RWPE1 (cell line): Measurements from ENCODE around the gene CD86.

Source experiments
- CTCF ChIA-PET: fragments of 350-600 bp; sonication (Branson Sonifier 250); formaldehyde crosslinking; extraction: SDS; loops from one replicate; lab custom pipeline; 2021; lab: Yijun Ruan, JAX
- POLR2A ChIA-PET: fragments of 400-600 bp; formaldehyde crosslinking; extraction: SDS; loops from one replicate; lab custom pipeline; 2020; ENCODE audit warnings: antibody characterized with exemption; ENCODE audit not compliant: low non-redundant PET; lab: Yijun Ruan, JAX
- DNase-seq: peaks from one replicate; pipeline ENCODE4 v3.0.0; 2012; ENCODE audit warnings: low spot score
- H3K27ac ChIP-seq: fragments of 450-650 bp; 2 replicates; pipeline ENCODE4 v1.5.1; 2017
- TF ChIP-seq, protein P1 (sequence below): fragments of 450-650 bp; conservative IDR thresholded peaks from 2 replicates; pipeline ENCODE4 v1.5.1; 2017; ENCODE audit warnings: low read depth, mild to moderate bottlenecking

CD86 gene

GRCh38 chr3:122094125-122094524, 39.0 kb downstream of the CD86 start:
- H3K27ac ChIP-seq, result no peak overlapping the region
- TF ChIP-seq, protein P1, sequence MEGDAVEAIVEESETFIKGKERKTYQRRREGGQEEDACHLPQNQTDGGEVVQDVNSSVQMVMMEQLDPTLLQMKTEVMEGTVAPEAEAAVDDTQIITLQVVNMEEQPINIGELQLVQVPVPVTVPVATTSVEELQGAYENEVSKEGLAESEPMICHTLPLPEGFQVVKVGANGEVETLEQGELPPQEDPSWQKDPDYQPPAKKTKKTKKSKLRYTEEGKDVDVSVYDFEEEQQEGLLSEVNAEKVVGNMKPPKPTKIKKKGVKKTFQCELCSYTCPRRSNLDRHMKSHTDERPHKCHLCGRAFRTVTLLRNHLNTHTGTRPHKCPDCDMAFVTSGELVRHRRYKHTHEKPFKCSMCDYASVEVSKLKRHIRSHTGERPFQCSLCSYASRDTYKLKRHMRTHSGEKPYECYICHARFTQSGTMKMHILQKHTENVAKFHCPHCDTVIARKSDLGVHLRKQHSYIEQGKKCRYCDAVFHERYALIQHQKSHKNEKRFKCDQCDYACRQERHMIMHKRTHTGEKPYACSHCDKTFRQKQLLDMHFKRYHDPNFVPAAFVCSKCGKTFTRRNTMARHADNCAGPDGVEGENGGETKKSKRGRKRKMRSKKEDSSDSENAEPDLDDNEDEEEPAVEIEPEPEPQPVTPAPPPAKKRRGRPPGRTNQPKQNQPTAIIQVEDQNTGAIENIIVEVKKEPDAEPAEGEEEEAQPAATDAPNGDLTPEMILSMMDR, result no peak
- no peak for DNase-seq
- POLR2A ChIA-PET, result no interaction called here
- CTCF ChIA-PET, result interaction anchor here (0.5 to 0.7 kb wide), 2 partner anchors 10 to 379 kb away, joined by 3 to 4 read pairs; no protein-coding TSS in a partner anchor

GRCh38 chr3:122094693-122095092, 39.5 kb downstream of the CD86 start:
- DNase-seq, result no peak
- TF ChIP-seq, protein P1, result no peak
- ChIA-PET POLR2A (no interaction called here), CTCF (interaction anchor here (0.5 to 0.7 kb wide), 4 partner anchors 10 to 380 kb away, joined by 3 to 4 read pairs (median 4); no protein-coding TSS in a partner anchor)
- no peak overlapping the region for H3K27ac ChIP-seq

DNA sequence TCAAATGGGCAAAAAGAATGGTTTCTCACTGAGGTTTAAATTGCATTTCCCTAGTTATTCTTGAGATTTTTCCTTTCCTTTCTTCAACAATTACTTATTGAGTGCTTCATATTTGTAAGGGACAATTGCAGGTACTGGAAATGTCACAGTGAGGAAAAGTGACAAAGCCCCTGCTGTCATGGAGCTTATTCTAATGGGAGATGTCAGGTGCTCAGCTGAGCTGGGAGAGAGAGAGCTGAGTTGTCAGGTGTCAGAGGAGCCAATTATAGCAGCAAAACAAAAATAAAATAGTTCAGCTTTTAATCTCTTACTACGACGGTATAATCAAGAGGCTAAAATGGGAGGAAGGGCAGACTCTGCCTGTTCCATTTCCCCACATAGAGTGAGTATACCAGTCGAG, 42.0 kb downstream of the CD86 start:
- DNase-seq, result no peak
- H3K27ac ChIP-seq, result no peak overlapping the region
- TF ChIP-seq, protein P1, result no peak
- ChIA-PET CTCF (no interaction called here), POLR2A (no interaction called here)

GRCh38 chr3:122098611-122099010, 43.4 kb downstream of the CD86 start:
- H3K27ac ChIP-seq, result no peak overlapping the region
- POLR2A ChIA-PET, result no interaction called here
- DNase-seq, result no peak
- CTCF ChIA-PET, result interaction anchor here (0.8 kb wide), 1 partner anchor 298 kb away, joined by 3 read pairs; no protein-coding TSS in a partner anchor
- TF ChIP-seq, protein P1, result no peak

- CTCF ChIA-PET, result interaction anchor here (0.8 kb wide), 1 partner anchor 298 kb away, joined by 3 read pairs; no protein-coding TSS in a partner anchor
- DNase-seq, result no peak
These were observed 44.1 kb downstream of the CD86 start for GRCh38 chr3:122099255-122099654.

GRCh38 chr3:122100083-122100482, 44.9 kb downstream of the CD86 start:
- no peak overlapping the region for H3K27ac ChIP-seq
- TF ChIP-seq, protein P1, result no peak
- POLR2A ChIA-PET, result no interaction called here
- CTCF ChIA-PET, result interaction anchor here (0.6 kb wide), 1 partner anchor 1422 kb away, joined by 13 read pairs; no protein-coding TSS in a partner anchor
- no peak for DNase-seq

More at GRCh38 chr3:122099255-122099654, 44.1 kb downstream of the CD86 start:
- TF ChIP-seq, protein P1, result no peak
- POLR2A ChIA-PET, result no interaction called here
- no peak overlapping the region for H3K27ac ChIP-seq
